Body of pancreas (tissue), 4 donors: Measurements from ENCODE around the gene ARFRP1.

Experiments used
- CTCF ChIP-seq, 7 experiments: fragments of 450-650 bp in 4 of 7; fragments of 200-600 bp in 3 of 7; sonication (generic) in 3 of 7; IDR thresholded peaks; one replicate each; pipeline ENCODE4 v1.5.1; 2016 to 2019; ENCODE audit warnings: antibody characterized with exemption in 7 of 7
- POLR2A ChIP-seq, 3 donors: fragments of 450-650 bp; IDR thresholded peaks; one replicate each; pipeline ENCODE4 v1.6.1; 2016; ENCODE audit warnings: antibody characterized with exemption in 3 of 3, mild to moderate bottlenecking in 2 of 3

- no peak for TF ChIP-seq POLR2A (IDR thresholded peaks at IDR 0.05)
- no peak for TF ChIP-seq CTCF (IDR thresholded peaks at IDR 0.05)
Observed at GRCh38 chr20:63691711-63692435, 15.9 kb downstream of the ARFRP1 start.
